ENCODE data around the gene BSG. TPM values are rescaled to one million over a fixed set of nuclear protein-coding genes. Genes with fewer than 3 reads are reported as not detected.
"Not testable (repeated sequence)": the region's sequence is repeated elsewhere in the genome, so short reads cannot be mapped to it uniquely, and the experiment has no call there.

The BSG gene
- total RNA-seq, 1 experiment from 2014 or later: 577 TPM

- no peak for DNase-seq (ENCODE audit: low read depth in 1 of 2, low spot score in 2 of 2)
- H3K36me3 ChIP-seq: no peaks in the 10 kb centered on the region
- peaks cover 21% of the 10 kb centered on the region for H3K27me3 ChIP-seq (replicated peaks)
- peak overlapping the region; percentile 33; the same call in 1 of the 2 replicates for H3K4me3 ChIP-seq
- H3K9me3 ChIP-seq (replicated peaks): peaks cover 3% of the 10 kb centered on the region; the same call in 1 of the 2 replicates
- no peak overlapping the region for H3K27ac ChIP-seq
- H3K4me1 ChIP-seq (replicated peaks): peaks cover 42% of the 10 kb centered on the region
Measured at GRCh38 chr19:591099-591958, 18.9 kb downstream of the BSG start.

DNA sequence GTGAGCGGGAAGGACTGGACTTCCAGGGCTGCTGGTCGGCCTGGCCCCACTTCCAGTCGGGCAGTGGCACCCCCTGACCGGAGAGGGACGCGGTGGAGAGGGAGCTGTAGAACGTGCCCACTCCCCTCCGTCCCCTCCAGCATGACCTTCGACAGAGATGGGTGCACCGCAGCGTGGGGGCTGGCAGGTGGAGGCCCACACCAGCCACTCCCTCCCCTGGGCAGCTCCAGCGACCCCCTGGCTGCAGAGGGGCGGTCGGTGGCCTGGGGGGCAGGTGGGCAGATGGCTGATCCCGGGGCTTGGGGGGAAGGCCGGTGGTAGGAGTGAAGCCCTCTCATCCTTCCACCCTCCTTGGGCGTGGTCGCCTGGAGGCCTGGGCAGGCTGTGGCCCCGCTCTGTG, 19.7 kb downstream of the BSG start:
- DNase-seq (ENCODE audit: low read depth in 1 of 2, low spot score in 2 of 2): no peak
- H3K9me3 ChIP-seq (replicated peaks): peaks cover 3% of the 10 kb centered on the region; the same call in 1 of the 2 replicates

DNA sequence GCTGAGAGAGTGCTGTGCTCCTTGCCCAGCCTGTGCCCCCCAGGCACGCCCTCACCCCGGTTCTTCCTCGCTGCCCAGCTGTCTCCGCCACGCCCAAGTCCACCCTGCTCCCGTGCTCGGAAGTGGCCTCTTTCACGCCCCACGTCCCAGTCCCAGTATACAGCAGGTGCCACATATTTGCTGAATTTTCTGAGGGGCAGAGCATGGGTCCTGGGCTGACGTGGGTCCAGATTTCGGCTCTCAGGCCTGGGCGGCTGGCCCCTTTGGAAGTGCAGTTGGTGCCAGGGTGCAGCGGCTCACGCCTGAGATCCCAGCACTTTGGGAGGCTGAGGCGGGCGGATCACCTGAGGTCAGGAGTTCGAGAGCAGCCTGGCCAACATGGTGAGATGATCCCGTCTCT, 20.7 kb downstream of the BSG start:
- peaks cover 26% of the 10 kb centered on the region for H3K4me1 ChIP-seq (replicated peaks)
- peaks cover 21% of the 10 kb centered on the region for H3K27me3 ChIP-seq (replicated peaks)
- peaks cover 3% of the 10 kb centered on the region; the same call in 1 of the 2 replicates for H3K9me3 ChIP-seq (replicated peaks)
- H3K27ac ChIP-seq: no peak overlapping the region
- no peak overlapping the region for H3K4me3 ChIP-seq
- H3K36me3 ChIP-seq: no peaks in the 10 kb centered on the region
- DNase-seq (ENCODE audit: low read depth in 1 of 2, low spot score in 2 of 2): no peak

More for the DNA sequence above, 19.7 kb downstream of the BSG start:
- Histone ChIP-seq H3K4me1 (replicated peaks) (peaks cover 36% of the 10 kb centered on the region), H3K36me3 (no peaks in the 10 kb centered on the region), H3K4me3 (no peak overlapping the region), H3K27me3 (replicated peaks) (peaks cover 21% of the 10 kb centered on the region), H3K27ac (no peak overlapping the region)

DNA sequence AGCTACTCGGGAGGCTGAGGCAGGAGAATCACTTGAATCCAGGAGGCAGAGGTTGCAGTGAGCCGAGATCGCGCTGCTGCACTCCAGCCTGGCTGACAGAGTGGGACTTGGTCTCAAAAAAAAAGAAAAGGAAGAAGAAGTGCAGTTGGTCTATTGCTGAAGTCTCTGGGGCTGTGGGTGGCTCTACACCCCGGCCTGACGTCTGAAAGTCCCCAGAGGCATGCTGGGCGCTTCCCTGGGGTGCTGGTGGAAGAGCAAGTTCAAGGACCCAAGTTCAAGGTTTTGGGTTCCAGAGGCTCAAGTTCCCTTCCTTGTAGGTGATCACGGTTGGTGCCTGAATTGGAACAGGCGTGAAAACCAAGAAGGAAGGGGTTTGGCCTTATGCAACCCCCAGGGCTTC, 21.1 kb downstream of the BSG start:
- peaks cover 3% of the 10 kb centered on the region; the same call in 1 of the 2 replicates for H3K9me3 ChIP-seq (replicated peaks)
- no peak overlapping the region for H3K27ac ChIP-seq
- H3K36me3 ChIP-seq: no peaks in the 10 kb centered on the region
- no peak for DNase-seq (ENCODE audit: low read depth in 1 of 2, low spot score in 2 of 2)
- peaks cover 22% of the 10 kb centered on the region for H3K4me1 ChIP-seq (replicated peaks)
- H3K4me3 ChIP-seq: no peak overlapping the region
- H3K27me3 ChIP-seq (replicated peaks): peaks cover 21% of the 10 kb centered on the region

- H3K27ac ChIP-seq: no peak overlapping the region
- DNase-seq (ENCODE audit: low read depth in 1 of 2, low spot score in 2 of 2): no peak
Measured at GRCh38 chr19:594265-594870, 22.0 kb downstream of the BSG start.

DNA sequence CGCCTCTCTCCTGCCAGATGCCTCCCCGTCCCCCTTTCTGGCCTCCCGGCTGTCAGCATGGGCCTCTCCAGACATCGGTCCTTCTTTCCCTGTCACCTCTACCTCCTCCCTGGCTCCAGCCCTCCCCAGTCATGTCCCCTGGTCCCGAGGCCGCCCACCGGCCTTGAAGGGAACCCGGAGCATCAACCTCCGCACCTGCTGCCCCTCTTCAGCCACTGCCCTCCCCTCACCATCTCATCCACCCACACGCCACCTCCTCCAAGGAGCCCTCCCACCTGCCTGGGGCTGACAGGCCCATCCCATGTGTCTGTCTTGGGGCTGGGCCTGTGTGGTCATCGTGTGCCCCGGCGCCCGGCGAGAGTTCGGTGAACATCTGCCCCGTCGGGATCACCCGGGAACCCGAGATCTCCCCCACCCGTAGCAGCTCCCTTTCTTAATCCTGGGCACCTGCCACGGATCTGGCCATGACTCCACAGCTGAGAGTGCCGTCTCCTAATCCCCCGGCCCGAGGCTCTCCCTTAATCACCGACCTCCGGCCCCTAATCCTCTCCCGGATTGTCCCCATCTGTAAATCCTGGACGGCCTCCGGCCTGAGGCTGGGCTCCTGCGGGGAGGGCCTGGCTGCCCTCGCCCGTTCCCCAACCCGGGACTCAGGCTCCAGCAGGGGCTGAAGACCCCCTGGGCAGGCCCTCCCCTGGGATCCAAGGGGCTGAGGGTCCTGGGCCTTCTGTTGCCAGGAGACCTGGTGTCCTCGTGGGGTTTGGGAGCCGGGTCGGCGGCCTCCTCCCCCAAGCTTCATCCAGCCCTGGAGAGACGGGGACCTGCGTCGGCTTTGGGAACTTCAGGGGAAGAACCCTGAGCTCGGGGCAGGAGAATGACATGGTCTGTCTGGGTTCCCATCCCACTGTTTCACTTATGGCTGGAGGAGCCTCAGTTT, 23.2 kb downstream of the BSG start:
- no peak for DNase-seq (ENCODE audit: low read depth in 1 of 2, low spot score in 2 of 2)
- H3K36me3 ChIP-seq: no peaks in the 10 kb centered on the region
- H3K4me3 ChIP-seq: no peak overlapping the region
- H3K27ac ChIP-seq: no peak overlapping the region
- H3K9me3 ChIP-seq (replicated peaks): peaks cover 3% of the 10 kb centered on the region; the same call in 1 of the 2 replicates
- H3K4me1 ChIP-seq (replicated peaks): peaks cover 7% of the 10 kb centered on the region
- peaks cover 12% of the 10 kb centered on the region for H3K27me3 ChIP-seq (replicated peaks)

More at GRCh38 chr19:594265-594870, 22.0 kb downstream of the BSG start:
- Histone ChIP-seq H3K4me3 (no peak overlapping the region), H3K9me3 (replicated peaks) (peaks cover 3% of the 10 kb centered on the region; the same call in 1 of the 2 replicates), H3K4me1 (replicated peaks) (peaks cover 13% of the 10 kb centered on the region), H3K27me3 (replicated peaks) (peaks cover 17% of the 10 kb centered on the region), H3K36me3 (no peaks in the 10 kb centered on the region)

GRCh38 chr19:596263-596655, 23.9 kb downstream of the BSG start:
- no peak overlapping the region for H3K27ac ChIP-seq
- 0 out of 2 replicates have a peak, but pooled peaks cover under 1% of the 10 kb centered on the region for H3K9me3 ChIP-seq (replicated peaks)
- no peak overlapping the region for H3K4me3 ChIP-seq
- H3K4me1 ChIP-seq (replicated peaks): peaks cover under 1% of the 10 kb centered on the region; the same call in 1 of the 2 replicates
- H3K36me3 ChIP-seq: no peaks in the 10 kb centered on the region
- DNase-seq (ENCODE audit: low read depth in 1 of 2, low spot score in 2 of 2): no peak
- peaks cover 6% of the 10 kb centered on the region for H3K27me3 ChIP-seq (replicated peaks)

GRCh38 chr19:597406-598315, 25.3 kb downstream of the BSG start:
- H3K27me3 ChIP-seq (replicated peaks): no peaks in the 10 kb centered on the region
- H3K27ac ChIP-seq: no peak overlapping the region
- no peak for DNase-seq (ENCODE audit: low read depth in 1 of 2, low spot score in 2 of 2)
- no peaks in the 10 kb centered on the region for H3K4me1 ChIP-seq (replicated peaks)
- no peaks in the 10 kb centered on the region for H3K9me3 ChIP-seq (replicated peaks)
- H3K4me3 ChIP-seq: no peak overlapping the region
- H3K36me3 ChIP-seq: no peaks in the 10 kb centered on the region

- no peak overlapping the region for H3K4me3 ChIP-seq
- no peak overlapping the region for H3K27ac ChIP-seq
- DNase-seq (ENCODE audit: low read depth in 1 of 2, low spot score in 2 of 2): no peak
- H3K9me3 ChIP-seq (replicated peaks): no peaks in the 10 kb centered on the region
- no peaks in the 10 kb centered on the region for H3K36me3 ChIP-seq
- no peaks in the 10 kb centered on the region for H3K27me3 ChIP-seq (replicated peaks)
- no peaks in the 10 kb centered on the region for H3K4me1 ChIP-seq (replicated peaks)
Measured at GRCh38 chr19:601310-601709, 28.9 kb downstream of the BSG start.

DNA sequence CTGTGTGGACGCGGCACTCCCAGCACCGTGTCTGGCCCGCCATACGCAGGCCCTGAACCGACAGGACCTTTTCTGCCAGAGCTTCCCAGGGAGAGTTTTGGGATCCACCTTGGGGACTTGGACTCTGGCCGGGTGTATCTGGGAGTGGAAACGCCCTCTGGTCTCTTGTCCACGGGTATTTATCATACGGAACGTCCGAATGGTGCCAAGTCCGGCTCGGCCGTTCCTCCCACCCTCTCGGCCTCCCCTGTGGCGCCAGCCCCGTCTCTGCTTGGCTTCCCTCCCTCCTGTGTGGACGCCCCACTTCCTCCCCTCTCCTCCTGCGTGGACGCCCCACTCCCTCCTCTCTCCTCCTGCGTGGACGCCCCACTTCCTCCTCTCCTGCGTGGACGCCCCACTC, 29.4 kb downstream of the BSG start:
- no peak overlapping the region for H3K4me3 ChIP-seq
- no peaks in the 10 kb centered on the region for H3K27me3 ChIP-seq (replicated peaks)
- no peak for DNase-seq (ENCODE audit: low read depth in 1 of 2, low spot score in 2 of 2)

DNA sequence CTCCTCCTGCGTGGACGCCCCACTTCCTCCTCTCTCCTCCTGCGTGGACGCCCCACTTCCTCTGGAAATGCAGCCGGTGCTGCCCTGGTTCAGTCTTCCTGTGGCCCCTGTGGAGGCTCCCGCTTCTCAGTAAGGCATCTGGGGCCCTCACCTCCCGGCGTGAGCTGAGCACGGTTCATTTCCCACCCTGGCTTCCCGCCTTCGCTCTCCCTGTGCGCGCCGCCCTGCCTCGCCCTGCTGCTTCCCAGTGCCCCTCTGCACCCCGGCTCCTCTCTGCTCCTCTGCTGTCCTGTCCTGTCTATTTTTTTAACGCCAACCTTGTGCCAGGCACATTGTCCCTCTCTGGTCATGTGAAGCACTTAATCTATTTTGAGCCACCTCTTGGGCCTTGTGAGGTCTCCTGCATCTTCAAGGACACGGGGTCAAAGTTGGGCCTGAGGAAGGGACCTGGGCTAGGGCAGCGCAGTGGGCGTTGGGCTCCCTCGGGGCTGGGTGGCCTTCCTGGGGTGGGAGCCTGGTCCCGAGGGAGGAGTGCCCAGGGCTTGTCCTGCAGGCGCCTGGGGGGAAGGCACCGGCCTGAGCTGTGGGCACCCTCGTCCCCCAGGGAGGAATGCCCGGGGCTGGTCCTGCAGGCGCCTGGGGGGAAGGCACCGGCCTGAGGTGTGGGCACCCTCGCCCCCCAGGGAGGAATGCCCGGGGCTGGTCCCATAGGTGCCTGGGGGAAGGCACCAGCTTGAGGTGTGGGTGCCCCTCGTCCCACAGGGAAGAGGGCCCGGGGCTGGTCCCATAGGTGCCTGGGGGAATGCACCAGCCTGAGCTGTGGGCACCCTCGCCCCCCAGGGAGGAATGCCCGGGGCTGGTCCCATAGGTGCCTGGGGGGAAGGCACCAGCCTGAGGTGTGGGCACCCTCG, 30.2 kb downstream of the BSG start:
- DNase-seq (ENCODE audit: low read depth in 1 of 2, low spot score in 2 of 2): no peak
- Histone ChIP-seq H3K4me1 (replicated peaks) (no peaks in the 10 kb centered on the region), H3K36me3 (no peaks in the 10 kb centered on the region), H3K27ac (no peak overlapping the region), H3K9me3 (replicated peaks) (no peaks in the 10 kb centered on the region), H3K27me3 (replicated peaks) (no peaks in the 10 kb centered on the region), H3K4me3 (no peak overlapping the region)

More for the DNA sequence above, 29.4 kb downstream of the BSG start:
- no peaks in the 10 kb centered on the region for H3K4me1 ChIP-seq (replicated peaks)
- no peak overlapping the region for H3K27ac ChIP-seq
- no peaks in the 10 kb centered on the region for H3K36me3 ChIP-seq
- no peaks in the 10 kb centered on the region for H3K9me3 ChIP-seq (replicated peaks)

GRCh38 chr19:603302-603639, 30.9 kb downstream of the BSG start:
- not testable (repeated sequence) for DNase-seq (ENCODE audit: low read depth in 1 of 2, low spot score in 2 of 2); H3K4me3 ChIP-seq; H3K9me3 ChIP-seq (replicated peaks); H3K27ac ChIP-seq; H3K36me3 ChIP-seq; H3K27me3 ChIP-seq (replicated peaks); H3K4me1 ChIP-seq (replicated peaks)

All from SJSA1 (cell line).